Mammary epithelial cell (primary cell): ENCODE data around the gene IKBKE.

Source experiments
- CTCF ChIP-seq, 2 donors: IDR thresholded peaks in 1 of 2; conservative IDR thresholded peaks in 1 of 2; 2 replicates each; pipeline ENCODE4 v1.5.1; 2011 to 2012; ENCODE audit warnings: inconsistent platforms in 2 of 2, low read length in 2 of 2, mild to moderate bottlenecking in 2 of 2, control low read depth in 1 of 2, low read depth in 1 of 2; ENCODE audit not compliant: insufficient read depth in 1 of 2; ENCODE audit errors: extremely low read depth in 1 of 2
- EZH2 ChIP-seq: IDR thresholded peaks from 2 replicates; pipeline ENCODE4 v1.6.1; 2012; ENCODE audit warnings: low read length, inconsistent platforms, borderline replicate concordance

DNA sequence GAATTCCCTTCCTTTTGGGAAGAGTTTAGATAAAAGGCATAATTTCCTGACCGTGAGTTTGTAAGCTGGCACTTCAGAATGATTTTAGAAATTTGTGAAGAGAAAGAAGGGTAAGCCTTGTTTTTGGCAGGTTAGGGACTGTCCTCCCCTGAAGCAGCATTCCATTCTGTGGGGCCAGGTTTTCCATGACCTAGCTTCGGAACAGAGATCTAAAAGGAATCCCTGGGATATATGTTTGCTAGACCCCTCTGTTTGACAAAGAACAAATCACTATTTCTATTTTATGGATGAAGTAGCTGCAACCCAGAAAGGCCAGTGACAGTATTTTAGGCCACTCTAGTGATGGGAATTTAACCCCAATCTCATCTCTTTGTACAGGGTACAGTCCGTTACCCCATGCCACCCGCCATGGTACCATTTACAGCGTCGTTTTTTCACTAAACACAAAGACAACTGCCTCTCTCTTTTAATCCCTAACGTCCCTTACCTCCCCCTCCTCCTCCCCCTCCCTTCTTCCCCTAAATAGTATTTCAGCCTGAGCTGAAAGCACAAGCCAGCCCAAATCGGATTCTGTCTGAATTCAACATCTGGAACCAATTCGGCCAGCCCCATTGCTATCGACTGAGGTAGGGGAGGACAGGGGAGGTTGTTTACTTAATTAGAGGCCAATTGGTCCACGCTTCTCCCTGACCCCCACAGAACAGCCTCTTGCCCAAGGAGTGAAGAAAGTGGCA, 23.4 kb upstream of the IKBKE start:
- no peak for TF ChIP-seq CTCF (conservative IDR thresholded peaks at IDR 0.05 in 1 of 2, IDR thresholded peaks at IDR 0.05 in 1 of 2; ENCODE audit: extremely low read depth in 1 of 2, insufficient read depth in 1 of 2, low read depth in 1 of 2, low read length in 2 of 2)
- TF ChIP-seq EZH2 = no peak
